HepG2 (cell line): Measurements from ENCODE around the gene TMEM8B. TPM values are rescaled to one million over a fixed set of nuclear protein-coding genes. Genes with fewer than 3 reads are reported as not detected.

Experiments used
- ATAC-seq: fragments of 200-7000 bp; cut with Tn5 transposase; 3 replicates; pipeline ENCODE4 v1.9.1; 2020; ENCODE audit warnings: mild to moderate bottlenecking, moderate library complexity
- BruUV-seq: library from RNA; stranded (reverse); fragments of 400-500 nt; replicated peaks from 2 replicates; lab custom pipeline; 2021; lab: Mats Ljungman, UMichigan
- CTCF ChIA-PET: fragments of 300-600 bp; formaldehyde crosslinking; extraction: SDS; loops from one replicate; lab custom pipeline; 2021; ENCODE audit warnings: low total read pairs, inconsistent platforms, low intra/inter-chr PET ratio; lab: Yijun Ruan, JAX
- POLR2A ChIA-PET: fragments of 350-600 bp; sonication (Branson Sonifier 250); formaldehyde crosslinking; loops from one replicate; lab custom pipeline; 2020; ENCODE audit warnings: antibody characterized with exemption, inconsistent platforms; lab: Yijun Ruan, JAX
- DNase-seq: peaks from one replicate; pipeline ENCODE4 v3.0.0-alpha.2; 2015; ENCODE audit warnings: low spot score
- FAIRE-seq: peaks from 3 replicates; lab custom pipeline; 2011; peaks lifted over from hg19 to GRCh38; lab: Jason Lieb, UNC
- H2AFZ ChIP-seq: one replicate; pipeline ENCODE4 v1.6.1; 2011; ENCODE audit warnings: low read length, inconsistent platforms
- H3K27ac ChIP-seq: fragments of 300-600 bp; 3 replicates; pipeline ENCODE4 v1.8.0; 2011; ENCODE audit warnings: mixed run types, mild to moderate bottlenecking, mixed read lengths, low read length, inconsistent platforms; ENCODE audit not compliant: insufficient read depth; ENCODE audit errors: extremely low read length
- H3K27me3 ChIP-seq, 2 experiments: fragments of 200-600 bp in 1 of 2; 2 replicates in 1 of 2; 3 replicates in 1 of 2; pipeline versions ENCODE4 v1.6.0 to v1.8.0; 2011; ENCODE audit warnings: low read length in 2 of 2, mild to moderate bottlenecking in 2 of 2, moderate library complexity in 2 of 2, inconsistent platforms in 1 of 2; ENCODE audit not compliant: insufficient read depth in 2 of 2, control insufficient read depth in 1 of 2
- H3K36me3 ChIP-seq, 2 experiments: fragments of 200-600 bp in 1 of 2; replicated peaks in 1 of 2; 2 replicates in 1 of 2; 3 replicates in 1 of 2; pipeline versions ENCODE4 v1.5.1 to v1.8.0; 2011; ENCODE audit warnings: low read length in 2 of 2, inconsistent platforms in 1 of 2; ENCODE audit not compliant: insufficient read depth in 2 of 2, control insufficient read depth in 1 of 2
- H3K4me1 ChIP-seq: 2 replicates; pipeline ENCODE4 v1.5.1; 2012; ENCODE audit warnings: low read length, inconsistent platforms; ENCODE audit not compliant: insufficient read depth
- H3K4me2 ChIP-seq: 2 replicates; pipeline ENCODE4 v1.6.0; 2011; ENCODE audit warnings: low read depth, low read length, inconsistent platforms
- H3K4me3 ChIP-seq, 3 experiments: fragments of 200-600 bp in 1 of 3; sonication (generic), shearing (Covaris generic) in 1 of 3; replicated peaks in 1 of 3; 2 replicates each; pipeline ENCODE4 v1.5.1; 2011 to 2016; ENCODE audit warnings: low read length in 3 of 3, inconsistent platforms in 2 of 3, low read depth in 2 of 3, mild to moderate bottlenecking in 2 of 3, control low read depth in 1 of 3, mixed read lengths in 1 of 3; ENCODE audit not compliant: insufficient read depth in 1 of 3
- H3K79me2 ChIP-seq: one replicate; pipeline ENCODE4 v1.6.1; 2011; ENCODE audit warnings: low read length, inconsistent platforms; ENCODE audit not compliant: insufficient read depth
- H3K9ac ChIP-seq: 2 replicates; pipeline ENCODE4 v1.6.0; 2011; ENCODE audit warnings: mild to moderate bottlenecking, low read depth, low read length, inconsistent platforms; ENCODE audit not compliant: insufficient read depth
- H3K9me3 ChIP-seq: 2 replicates; pipeline ENCODE4 v1.5.1; 2012; ENCODE audit warnings: mild to moderate bottlenecking, low read length
- H4K20me1 ChIP-seq: 2 replicates; pipeline ENCODE4 v1.6.0; 2011; ENCODE audit warnings: inconsistent platforms, mild to moderate bottlenecking, low read length, moderate library complexity; ENCODE audit not compliant: insufficient read depth
- ARHGAP35 ChIP-seq: sonication (generic); formaldehyde crosslinking; IDR thresholded peaks from 2 replicates; pipeline ENCODE4 v1.9.0; 2022; ENCODE audit warnings: mild to moderate bottlenecking, inconsistent platforms, moderate library complexity, missing genetic modification reagents, borderline replicate concordance
- BORCS8-MEF2B ChIP-seq: sonication (generic); formaldehyde crosslinking; IDR thresholded peaks from 2 replicates; pipeline ENCODE4 v1.8.0; 2022; ENCODE audit warnings: mild to moderate bottlenecking, missing genetic modification reagents
- ERF ChIP-seq: IDR thresholded peaks from 2 replicates; pipeline ENCODE4 v1.6.1; 2018; ENCODE audit warnings: missing biosample characterization, missing genetic modification reagents
- FOXC1 ChIP-seq: sonication (generic); formaldehyde crosslinking; IDR thresholded peaks from 2 replicates; pipeline ENCODE4 v1.8.0; 2022; ENCODE audit warnings: mild to moderate bottlenecking, missing genetic modification reagents, borderline replicate concordance
- KDM2A ChIP-seq: sonication (generic); formaldehyde crosslinking; IDR thresholded peaks from 2 replicates; pipeline ENCODE4 v1.4.0; 2020; ENCODE audit warnings: low read depth, missing genetic modification reagents, borderline replicate concordance
- KDM5B ChIP-seq: sonication (generic); formaldehyde crosslinking; IDR thresholded peaks from 2 replicates; pipeline ENCODE4 v1.4.0; 2020; ENCODE audit warnings: missing genetic modification reagents, mild to moderate bottlenecking, borderline replicate concordance
- LCORL ChIP-seq, 2 experiments: fragments of 450-650 bp in 1 of 2; sonication (generic) in 1 of 2; formaldehyde crosslinking in 1 of 2; IDR thresholded peaks; 2 replicates each; pipeline versions ENCODE4 v1.5.0 to v1.6.1; 2017 to 2020; ENCODE audit warnings: antibody characterized with exemption in 1 of 2, missing genetic modification reagents in 1 of 2
- MATR3 ChIP-seq: sonication (generic); formaldehyde crosslinking; IDR thresholded peaks from 2 replicates; pipeline ENCODE4 v1.4.0; 2020; ENCODE audit warnings: missing genetic modification reagents
- POLR2AphosphoS5 ChIP-seq: IDR thresholded peaks from 2 replicates; pipeline ENCODE4 v1.6.1; 2012; ENCODE audit warnings: low read depth, low read length
- RBM22 ChIP-seq: fragments of 200-400 bp; formaldehyde crosslinking; optimal IDR thresholded peaks from 2 replicates; pipeline ENCODE3; 2017; ENCODE audit warnings: mild to moderate bottlenecking, low read length, moderate library complexity
- RFX1 ChIP-seq: fragments of 450-650 bp; IDR thresholded peaks from 2 replicates; pipeline ENCODE4 v1.6.1; 2017
- RFX3 ChIP-seq: IDR thresholded peaks from 2 replicates; pipeline ENCODE4 v1.6.1; 2016; ENCODE audit warnings: missing biosample characterization, missing genetic modification reagents
- RFXAP ChIP-seq: sonication (generic); formaldehyde crosslinking; IDR thresholded peaks from 2 replicates; pipeline ENCODE4 v1.4.0; 2020; ENCODE audit warnings: missing genetic modification reagents, borderline replicate concordance
- SAP130 ChIP-seq: IDR thresholded peaks from 2 replicates; pipeline ENCODE4 v1.6.1; 2016; ENCODE audit warnings: low read depth
- SOX13 ChIP-seq, 3 experiments: fragments of 450-650 bp in 1 of 3; sonication (generic) in 1 of 3; formaldehyde crosslinking in 1 of 3; IDR thresholded peaks in 2 of 3; conservative IDR thresholded peaks in 1 of 3; 2 replicates each; pipeline versions ENCODE4 v1.5.0 to v1.6.1; 2016 to 2020; ENCODE audit warnings: antibody characterized with exemption in 1 of 3, mild to moderate bottlenecking in 1 of 3, missing compliant biosample characterization in 1 of 3, missing genetic modification reagents in 1 of 3, moderate library complexity in 1 of 3
- SRSF1 ChIP-seq: fragments of 200-400 bp; formaldehyde crosslinking; optimal IDR thresholded peaks from 2 replicates; pipeline ENCODE3; 2017; ENCODE audit warnings: mild to moderate bottlenecking, low read depth, low read length, moderate library complexity
- TOPORS ChIP-seq: sonication (generic); formaldehyde crosslinking; IDR thresholded peaks from 2 replicates; pipeline ENCODE4 v1.8.0; 2023; ENCODE audit warnings: mild to moderate bottlenecking, missing genetic modification reagents
- U2AF2 ChIP-seq: fragments of 200-400 bp; formaldehyde crosslinking; IDR thresholded peaks from 2 replicates; pipeline ENCODE4 v1.6.1; 2017; ENCODE audit warnings: low read depth, mild to moderate bottlenecking, low read length
- ZIK1 ChIP-seq: sonication (generic); formaldehyde crosslinking; IDR thresholded peaks from 2 replicates; pipeline ENCODE4 v1.5.0; 2020; ENCODE audit warnings: mild to moderate bottlenecking, low read depth, missing genetic modification reagents, borderline replicate concordance
- ZNF350 ChIP-seq: sonication (generic); formaldehyde crosslinking; IDR thresholded peaks from 2 replicates; pipeline ENCODE4 v1.4.0; 2020; ENCODE audit warnings: mild to moderate bottlenecking, low read depth, missing genetic modification reagents, borderline replicate concordance
- ZSCAN21 ChIP-seq: sonication (generic); formaldehyde crosslinking; IDR thresholded peaks from 2 replicates; pipeline ENCODE4 v1.8.0; 2022; ENCODE audit warnings: mild to moderate bottlenecking, missing genetic modification reagents, moderate library complexity, borderline replicate concordance
- WGBS: methylation state at CpG from one replicate; pipeline ENCODE4 v1.1.6; 2017; ENCODE audit warnings: low lambda C conversion rate; 5-methylcytosine and 5-hydroxymethylcytosine counted together
- in situ Hi-C: cut with HindIII; loops from 2 replicates; pipeline ENCODE4 v1.10.0; 2017; ENCODE audit warnings: low pct_unique_long_range_greater_than_20kb; ENCODE audit not compliant: extremely low pct_ligation_motif_present
- intact Hi-C: fragments of 100-400 bp; cut with micrococcal nuclease; formaldehyde crosslinking; loops from one replicate; pipeline ENCODE4 v1.10.0; 2022; ENCODE audit not compliant: unreplicated experiment
- polyA plus RNA-seq, 8 experiments: library from polyadenylated mRNA; depleted of rRNA in 3 of 8; stranded (reverse) in 7 of 8; unstranded in 1 of 8; fragments of >200 nt; fragmentation: Illumina TruSeq in 4 of 8; extraction: Trizol in 4 of 8; gene quantifications; 2 replicates each; pipeline versions ENCODE4 v1.2.1 to v1.2.3, GENCODE V29; 2011 to 2016; ENCODE audit warnings: low read depth in 4 of 8, missing spikeins in 1 of 8, mixed read lengths in 1 of 8; ENCODE audit not compliant: insufficient read depth in 1 of 8
- total RNA-seq, 5 experiments: library from RNA; depleted of rRNA; stranded (reverse); fragments of >200 nt; fragmentation: Illumina TruSeq; extraction: Trizol; gene quantifications; 2 replicates each; pipeline ENCODE4 v1.2.3, GENCODE V29; 2016; ENCODE audit warnings: low read depth in 1 of 5
- TF ChIP-seq, protein P1 (sequence below): IDR thresholded peaks from 2 replicates; pipeline ENCODE4 v1.6.1; 2016; ENCODE audit warnings: mild to moderate bottlenecking, missing biosample characterization, missing genetic modification reagents
- TF ChIP-seq, protein P2 (sequence below): sonication (generic); formaldehyde crosslinking; IDR thresholded peaks from 2 replicates; pipeline ENCODE4 v1.4.0; 2020; ENCODE audit warnings: mild to moderate bottlenecking, missing genetic modification reagents

Gene TMEM8B
- total and polyA plus RNA-seq, 2 of the 13 experiments (the other 11 are each of a cell fraction or from before 2014, with no cell fraction given): 2.1 to 2.7 TPM

DNA sequence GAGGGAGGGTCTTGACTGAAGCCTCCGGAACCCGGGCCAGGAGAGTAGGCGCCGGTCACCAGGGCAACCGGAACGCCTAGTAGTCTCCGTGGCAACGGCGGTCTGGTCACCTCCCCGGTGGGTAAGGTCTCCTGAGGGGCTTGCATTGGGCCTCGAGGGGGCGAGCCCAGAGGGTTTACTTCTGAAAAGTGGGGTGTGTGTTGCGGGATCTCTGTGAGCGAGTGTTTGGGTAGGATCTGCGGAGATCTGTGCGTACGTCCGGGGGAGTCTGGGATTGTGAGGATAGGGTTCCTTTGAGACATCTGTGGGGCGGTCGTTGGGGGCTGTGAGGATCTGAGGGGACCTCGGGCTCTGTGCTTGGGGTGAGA lies 328 bp upstream of the TMEM8B start, which contains the start of gene FAM221B:
TSS of gene FAM221B (minus strand) at position 17 of the 368 bp plus-strand sequence. CDS start 2,571 bp downstream, outside the sequence.
- Histone ChIP-seq H4K20me1 (no peaks in the 10 kb centered on the region), H3K4me3 (peak within 1 kb of the TSS; percentile 61 to 81 (median 73)), H3K27me3 (no peaks in the 10 kb centered on the region), H3K4me2 (peak within 1 kb of the TSS; percentile 90), H3K27ac (peak within 1 kb of the TSS; percentile 44), H2AFZ (no peak within 1 kb of the TSS), H3K4me1 (peaks cover 40% of the 10 kb centered on the region), H3K79me2 (no peaks in the 10 kb centered on the region), H3K36me3 (no peaks in the 10 kb centered on the region), H3K9ac (peak within 1 kb of the TSS; percentile 58), H3K9me3 (no peaks in the 10 kb centered on the region)
- no peak for DNase-seq
- ChIA-PET CTCF (no interaction called here), POLR2A (interaction anchor here (0.6 to 2.3 kb wide), 5 partner anchors 15 to 139 kb away, joined by 3 to 15 read pairs (median 3); partner anchors contain the start of genes HINT2 and TPM2)
- WGBS: 0% methylated on average over 14 of the region's 21 CpGs
- no peak for ATAC-seq
- no peak for FAIRE-seq
- in situ Hi-C loops (loop anchor here (5.0 kb wide), 1 partner anchor 54 kb away; no protein-coding TSS in a partner anchor), intact Hi-C loops (loop anchor here (1.0 to 5.0 kb wide), 2 partner anchors 13 to 96 kb away; partner anchors contain the start of genes CREB3, HINT2 and TLN1)
- BruUV-seq: no TSS peak
- TF ChIP-seq ZNF350 (CRISPR knock-in tag) (0 out of 2 replicates have a peak, but pooled peaks have one; percentile 22), SAP130 (CRISPR knock-in tag) (peak; percentile 57), SOX13 (IDR thresholded peaks at IDR 0.05) (no peak), SOX13 (CRISPR knock-in tag; conservative IDR thresholded peaks at IDR 0.05 in 1 of 2, IDR thresholded peaks at IDR 0.05 in 1 of 2) (no peak), BORCS8-MEF2B (CRISPR knock-in tag) (0 out of 2 replicates have a peak, but pooled peaks have one; percentile 37), KDM5B (CRISPR knock-in tag) (0 out of 2 replicates have a peak, but pooled peaks have one; percentile 19), POLR2AphosphoS5 (peak; percentile 30; the same call in 1 of the 2 replicates), ARHGAP35 (CRISPR knock-in tag) (no peak), ERF (CRISPR knock-in tag) (no peak), RFXAP (0 out of 2 replicates have a peak, but pooled peaks have one; percentile 9), MATR3 (CRISPR knock-in tag) (no peak), ZSCAN21 (peak; percentile 45; the same call in 1 of the 2 replicates), ZIK1 (CRISPR knock-in tag) (0 out of 2 replicates have a peak, but pooled peaks have one; percentile 28), KDM2A (CRISPR knock-in tag) (peak; percentile 47; the same call in 1 of the 2 replicates), U2AF2 (peak; percentile 71; the same call in 1 of the 2 replicates), SRSF1 (peak; percentile 65), LCORL (IDR thresholded peaks at IDR 0.05) (no peak), LCORL (CRISPR knock-in tag; IDR thresholded peaks at IDR 0.05) (0 out of 2 replicates have a peak, but pooled peaks have one; percentile 23), RFX3 (CRISPR knock-in tag) (peak; percentile 77), RFX1 (peak; percentile 79), TOPORS (CRISPR knock-in tag) (0 out of 2 replicates have a peak, but pooled peaks have one; percentile 19), FOXC1 (CRISPR knock-in tag) (0 out of 2 replicates have a peak, but pooled peaks have one; percentile 21), RBM22 (peak; percentile 54)
- TF ChIP-seq, protein P1, sequence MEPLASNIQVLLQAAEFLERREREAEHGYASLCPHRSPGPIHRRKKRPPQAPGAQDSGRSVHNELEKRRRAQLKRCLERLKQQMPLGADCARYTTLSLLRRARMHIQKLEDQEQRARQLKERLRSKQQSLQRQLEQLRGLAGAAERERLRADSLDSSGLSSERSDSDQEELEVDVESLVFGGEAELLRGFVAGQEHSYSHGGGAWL (CRISPR knock-in tag): no peak
- TF ChIP-seq, protein P2, sequence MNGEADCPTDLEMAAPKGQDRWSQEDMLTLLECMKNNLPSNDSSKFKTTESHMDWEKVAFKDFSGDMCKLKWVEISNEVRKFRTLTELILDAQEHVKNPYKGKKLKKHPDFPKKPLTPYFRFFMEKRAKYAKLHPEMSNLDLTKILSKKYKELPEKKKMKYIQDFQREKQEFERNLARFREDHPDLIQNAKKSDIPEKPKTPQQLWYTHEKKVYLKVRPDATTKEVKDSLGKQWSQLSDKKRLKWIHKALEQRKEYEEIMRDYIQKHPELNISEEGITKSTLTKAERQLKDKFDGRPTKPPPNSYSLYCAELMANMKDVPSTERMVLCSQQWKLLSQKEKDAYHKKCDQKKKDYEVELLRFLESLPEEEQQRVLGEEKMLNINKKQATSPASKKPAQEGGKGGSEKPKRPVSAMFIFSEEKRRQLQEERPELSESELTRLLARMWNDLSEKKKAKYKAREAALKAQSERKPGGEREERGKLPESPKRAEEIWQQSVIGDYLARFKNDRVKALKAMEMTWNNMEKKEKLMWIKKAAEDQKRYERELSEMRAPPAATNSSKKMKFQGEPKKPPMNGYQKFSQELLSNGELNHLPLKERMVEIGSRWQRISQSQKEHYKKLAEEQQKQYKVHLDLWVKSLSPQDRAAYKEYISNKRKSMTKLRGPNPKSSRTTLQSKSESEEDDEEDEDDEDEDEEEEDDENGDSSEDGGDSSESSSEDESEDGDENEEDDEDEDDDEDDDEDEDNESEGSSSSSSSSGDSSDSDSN (CRISPR knock-in tag): 0 out of 2 replicates have a peak, but pooled peaks have one; percentile 23
